Hepatocyte (in vitro differentiated cells): Measurements from ENCODE around the gene RUSC1. TPM values are rescaled to one million over a fixed set of nuclear protein-coding genes. Genes with fewer than 3 reads are reported as not detected.

Experiments
- DNase-seq: peaks from one replicate; pipeline ENCODE4 v3.0.0-alpha.2; 2016; ENCODE audit warnings: low spot score
- H2AFZ ChIP-seq: fragments of 200-600 bp; sonication (generic); 2 replicates; pipeline ENCODE4 v1.6.0; 2016; ENCODE audit warnings: antibody characterized with exemption, mild to moderate bottlenecking
- H3K27ac ChIP-seq: fragments of 200-600 bp; sonication (generic); 2 replicates; pipeline ENCODE4 v1.5.1; 2016; ENCODE audit warnings: mild to moderate bottlenecking
- H3K27me3 ChIP-seq: fragments of 200-600 bp; sonication (generic); 2 replicates; pipeline ENCODE4 v1.6.1; 2016
- H3K36me3 ChIP-seq: fragments of 200-600 bp; sonication (generic); replicated peaks from 2 replicates; pipeline ENCODE4 v1.5.1; 2016; ENCODE audit warnings: low read depth; ENCODE audit not compliant: insufficient read depth
- H3K4me1 ChIP-seq: fragments of 200-600 bp; sonication (generic); 2 replicates; pipeline ENCODE4 v1.5.1; 2016; ENCODE audit warnings: mild to moderate bottlenecking, moderate library complexity; ENCODE audit not compliant: insufficient read depth
- H3K4me2 ChIP-seq: fragments of 200-600 bp; sonication (generic); 2 replicates; pipeline ENCODE4 v1.6.0; 2016
- H3K4me3 ChIP-seq: fragments of 200-600 bp; sonication (generic); 2 replicates; pipeline ENCODE4 v1.5.1; 2016; ENCODE audit warnings: mild to moderate bottlenecking
- H3K79me2 ChIP-seq: fragments of 200-600 bp; sonication (generic); 2 replicates; pipeline ENCODE4 v1.6.0; 2017; ENCODE audit warnings: mild to moderate bottlenecking
- H3K9me2 ChIP-seq: fragments of 200-600 bp; sonication (generic); replicated peaks from 2 replicates; pipeline ENCODE4 v1.6.0; 2017; ENCODE audit warnings: mild to moderate bottlenecking; ENCODE audit not compliant: insufficient read depth
- H3K9me3 ChIP-seq: fragments of 200-600 bp; sonication (generic); 2 replicates; pipeline ENCODE4 v1.5.1; 2016; ENCODE audit warnings: low read depth, mild to moderate bottlenecking
- H4K20me1 ChIP-seq: fragments of 200-600 bp; sonication (generic); 2 replicates; pipeline ENCODE4 v1.6.0; 2016; ENCODE audit warnings: mild to moderate bottlenecking; ENCODE audit not compliant: insufficient read depth, poor library complexity, severe bottlenecking
- CTCF ChIP-seq: fragments of 200-600 bp; sonication (generic); IDR thresholded peaks from 2 replicates; pipeline ENCODE4 v1.5.1; 2016; ENCODE audit warnings: antibody characterized with exemption, mild to moderate bottlenecking; ENCODE audit not compliant: poor library complexity
- EZH2 ChIP-seq: fragments of 200-600 bp; sonication (generic); IDR thresholded peaks from 2 replicates; pipeline ENCODE4 v1.6.1; 2016; ENCODE audit warnings: antibody characterized with exemption, mild to moderate bottlenecking, borderline replicate concordance
- EZH2phosphoT487 ChIP-seq: fragments of 200-600 bp; sonication (generic); IDR thresholded peaks from one replicate; pipeline ENCODE4 v1.6.1; 2018; ENCODE audit warnings: antibody characterized with exemption, mild to moderate bottlenecking, low read depth, moderate library complexity; ENCODE audit not compliant: unreplicated experiment, severe bottlenecking
- WGBS: methylation state at CpG from one replicate; pipeline ENCODE4 v1.1.6; 2016; ENCODE audit warnings: low lambda C conversion rate; ENCODE audit errors: missing lambda C conversion rate; 5-methylcytosine and 5-hydroxymethylcytosine counted together
- polyA plus RNA-seq: library from polyadenylated mRNA; unstranded; fragments of >200 nt; fragmentation: Nextera tagmentation; extraction: Ambion mirVana; gene quantifications from 2 replicates; pipeline ENCODE4 v1.2.1, GENCODE V29; 2016
- total RNA-seq: library from RNA; depleted of rRNA; stranded (reverse); fragments of >200 nt; gene quantifications from 2 replicates; pipeline ENCODE4 v1.2.3, GENCODE V29; 2014

Gene RUSC1
- total and polyA plus RNA-seq, 2 experiments from 2014 or later: 22.3 to 48.4 TPM

GRCh38 chr1:155342842-155343241 lies 22.1 kb downstream of the RUSC1 start:
- Histone ChIP-seq H3K9me3 (no peaks in the 10 kb centered on the region), H3K36me3 (peaks cover 5% of the 10 kb centered on the region), H4K20me1 (no peaks in the 10 kb centered on the region), H3K4me3 (no peak overlapping the region), H3K27me3 (no peaks in the 10 kb centered on the region), H3K4me2 (no peak overlapping the region), H3K79me2 (no peaks in the 10 kb centered on the region), H3K27ac (no peak overlapping the region), H3K9me2 (no peaks in the 10 kb centered on the region), H3K4me1 (no peaks in the 10 kb centered on the region), H2AFZ (no peak overlapping the region)
- DNase-seq: no peak
- no peak for TF ChIP-seq CTCF
- no peak for TF ChIP-seq EZH2
- TF ChIP-seq EZH2phosphoT487: no peak
- 97% methylated on average over 3 of the region's 3 CpGs for WGBS

GRCh38 chr1:155352631-155353030 lies 31.9 kb downstream of the RUSC1 start:
- Histone ChIP-seq H3K27me3 (no peaks in the 10 kb centered on the region), H3K4me2 (no peak overlapping the region), H3K9me2 (no peaks in the 10 kb centered on the region), H3K4me3 (no peak overlapping the region), H2AFZ (no peak overlapping the region), H3K27ac (no peak overlapping the region), H3K79me2 (no peaks in the 10 kb centered on the region), H3K4me1 (no peaks in the 10 kb centered on the region), H4K20me1 (no peaks in the 10 kb centered on the region), H3K9me3 (no peaks in the 10 kb centered on the region), H3K36me3 (no peaks in the 10 kb centered on the region)
- no peak for DNase-seq
- TF ChIP-seq EZH2: no peak
- WGBS: 97% methylated on average over 6 of the region's 6 CpGs

- Histone ChIP-seq H4K20me1 (no peaks in the 10 kb centered on the region), H3K4me1 (no peaks in the 10 kb centered on the region), H3K9me2 (no peaks in the 10 kb centered on the region), H3K27ac (no peak overlapping the region), H3K27me3 (no peaks in the 10 kb centered on the region), H3K4me2 (no peak overlapping the region), H3K9me3 (no peaks in the 10 kb centered on the region), H3K79me2 (no peaks in the 10 kb centered on the region), H3K36me3 (no peaks in the 10 kb centered on the region), H2AFZ (no peak overlapping the region), H3K4me3 (no peak overlapping the region)
- TF ChIP-seq EZH2 (no peak), EZH2phosphoT487 (no peak), CTCF (no peak)
- WGBS: 96% methylated on average over 1 of the region's 1 CpG
- no peak for DNase-seq
Measured at GRCh38 chr1:155360051-155360450, 39.4 kb downstream of the RUSC1 start.

GRCh38 chr1:155379180-155379579 lies 58.5 kb downstream of the RUSC1 start:
- Histone ChIP-seq H3K27ac (no peak overlapping the region), H3K9me2 (no peaks in the 10 kb centered on the region)
- WGBS: 78% methylated on average over 3 of the region's 3 CpGs

More at GRCh38 chr1:155379180-155379579, 58.5 kb downstream of the RUSC1 start:
- Histone ChIP-seq H4K20me1 (peaks cover 2% of the 10 kb centered on the region), H3K27me3 (no peaks in the 10 kb centered on the region), H3K4me1 (no peaks in the 10 kb centered on the region), H2AFZ (no peak overlapping the region), H3K4me2 (no peak overlapping the region), H3K36me3 (no peaks in the 10 kb centered on the region), H3K4me3 (no peak overlapping the region), H3K79me2 (no peaks in the 10 kb centered on the region), H3K9me3 (no peaks in the 10 kb centered on the region)
- TF ChIP-seq EZH2 (no peak), EZH2phosphoT487 (no peak), CTCF (no peak)
- no peak for DNase-seq
